ENCODE measurements around the gene SRRD.

The SRRD gene

DNA sequence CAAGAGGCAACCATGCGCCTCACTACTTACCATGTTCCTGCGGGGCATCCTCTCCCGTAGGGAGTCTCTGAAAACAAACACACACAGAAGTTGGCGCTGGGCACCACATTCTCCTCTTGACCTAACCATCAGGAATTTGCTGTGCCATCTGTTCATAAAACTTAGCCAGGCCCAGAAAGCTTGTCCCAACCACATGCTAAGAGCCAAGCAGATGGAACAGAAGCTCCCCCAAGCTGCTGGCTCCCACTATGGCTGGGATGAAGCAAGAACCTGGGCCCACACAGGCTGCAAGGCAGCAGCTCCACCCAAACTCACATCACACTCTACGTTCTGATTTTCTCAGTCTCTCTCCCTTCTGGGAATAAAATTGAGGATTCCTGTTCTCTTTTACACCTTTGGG lies 17.5 kb upstream of the SRRD start:
- Mint-ChIP-seq H3K9me3 (no peaks in the 10 kb centered on the region), H3K27me3 (ENCODE audit: low read depth) (no peaks in the 10 kb centered on the region), H3K4me1 (peaks cover 15% of the 10 kb centered on the region), H3K27ac (no peak overlapping the region), H3K4me3 (no peak overlapping the region), H3K36me3 (ENCODE audit: low read depth) (peaks cover 62% of the 10 kb centered on the region)
- no peak for TF ChIP-seq CTCF (IDR thresholded peaks at IDR 0.05; ENCODE audit: unreplicated experiment in 3 of 3)

- no peak for TF ChIP-seq CTCF (IDR thresholded peaks at IDR 0.05; ENCODE audit: unreplicated experiment in 3 of 3)
- Mint-ChIP-seq H3K36me3 (ENCODE audit: low read depth) (peaks cover 56% of the 10 kb centered on the region), H3K9me3 (no peaks in the 10 kb centered on the region), H3K4me1 (no peaks in the 10 kb centered on the region), H3K4me3 (no peak overlapping the region), H3K27me3 (ENCODE audit: low read depth) (no peaks in the 10 kb centered on the region), H3K27ac (no peak overlapping the region)
Measured at GRCh38 chr22:26470807-26471206, 12.9 kb upstream of the SRRD start.

- Mint-ChIP-seq H3K36me3 (ENCODE audit: low read depth) (peaks cover 53% of the 10 kb centered on the region), H3K27ac (no peak overlapping the region), H3K4me1 (no peaks in the 10 kb centered on the region), H3K27me3 (ENCODE audit: low read depth) (no peaks in the 10 kb centered on the region), H3K9me3 (no peaks in the 10 kb centered on the region), H3K4me3 (no peak overlapping the region)
- TF ChIP-seq CTCF (IDR thresholded peaks at IDR 0.05; ENCODE audit: unreplicated experiment in 3 of 3) = no peak
Measured at GRCh38 chr22:26471522-26471921, 12.2 kb upstream of the SRRD start.

DNA sequence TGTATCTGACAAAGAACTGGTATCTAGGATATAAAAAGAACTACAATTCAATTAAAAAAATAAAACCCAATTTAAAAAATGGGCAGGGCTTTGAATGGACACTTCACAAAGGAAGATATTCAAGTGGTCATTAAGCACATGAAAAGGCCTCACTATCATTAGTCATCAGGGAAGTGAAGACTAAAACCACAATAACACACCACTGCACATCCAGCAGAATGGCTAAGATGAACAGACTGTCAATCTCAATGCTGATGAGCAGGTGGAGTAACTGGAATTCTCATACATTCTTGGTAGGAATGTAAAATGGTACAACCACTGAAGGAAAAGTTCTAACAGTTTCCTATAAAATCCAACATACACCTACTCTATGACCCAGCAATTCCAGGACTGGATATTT lies 9.0 kb upstream of the SRRD start:
- peaks cover 46% of the 10 kb centered on the region for H3K36me3 Mint-ChIP-seq (ENCODE audit: low read depth)
- peaks cover 15% of the 10 kb centered on the region for H3K4me1 Mint-ChIP-seq
- no peak overlapping the region for H3K27ac Mint-ChIP-seq
- TF ChIP-seq CTCF (IDR thresholded peaks at IDR 0.05; ENCODE audit: unreplicated experiment in 3 of 3) = no peak
- H3K4me3 Mint-ChIP-seq = no peak overlapping the region
- H3K9me3 Mint-ChIP-seq = no peaks in the 10 kb centered on the region
- no peaks in the 10 kb centered on the region for H3K27me3 Mint-ChIP-seq (ENCODE audit: low read depth)

DNA sequence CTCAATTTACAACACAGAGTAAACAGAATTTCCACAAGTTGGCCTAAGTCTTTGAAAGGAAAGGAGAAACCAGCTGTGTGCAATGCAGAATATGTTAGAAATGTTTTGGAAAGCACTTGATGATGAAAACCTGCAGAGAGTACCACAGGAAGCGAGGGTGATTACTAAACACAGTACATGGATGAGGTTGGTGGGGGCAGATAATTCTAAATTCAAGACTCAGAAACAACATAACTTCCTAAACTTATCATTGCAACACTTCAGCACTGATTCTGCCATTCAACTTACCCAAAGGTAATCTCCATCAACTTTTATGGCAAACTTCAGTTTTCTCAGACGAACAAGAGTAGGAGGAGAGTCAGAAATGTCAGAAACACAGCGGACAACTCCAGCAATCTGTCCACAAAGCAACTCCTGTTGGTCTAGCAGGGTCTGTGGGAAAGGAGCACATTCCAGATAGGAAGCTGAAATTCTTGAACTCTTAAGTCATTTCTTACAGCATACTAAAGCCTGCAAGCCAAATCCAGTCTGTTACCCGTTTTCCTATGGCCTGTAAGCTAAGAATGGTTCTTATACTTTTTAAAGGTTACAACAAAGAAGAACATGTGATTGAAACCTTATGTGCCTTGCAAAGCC lies 6.9 kb upstream of the SRRD start:
- no peak overlapping the region for H3K4me3 Mint-ChIP-seq
- peak overlapping the region in 1 of 3 experiments; percentile 37 for H3K27ac Mint-ChIP-seq
- no peaks in the 10 kb centered on the region for H3K27me3 Mint-ChIP-seq (ENCODE audit: low read depth)
- TF ChIP-seq CTCF (IDR thresholded peaks at IDR 0.05; ENCODE audit: unreplicated experiment in 3 of 3) = no peak
- peaks cover 33% of the 10 kb centered on the region for H3K4me1 Mint-ChIP-seq
- H3K36me3 Mint-ChIP-seq (ENCODE audit: low read depth) = peaks cover 41% of the 10 kb centered on the region
- no peaks in the 10 kb centered on the region for H3K9me3 Mint-ChIP-seq

DNA sequence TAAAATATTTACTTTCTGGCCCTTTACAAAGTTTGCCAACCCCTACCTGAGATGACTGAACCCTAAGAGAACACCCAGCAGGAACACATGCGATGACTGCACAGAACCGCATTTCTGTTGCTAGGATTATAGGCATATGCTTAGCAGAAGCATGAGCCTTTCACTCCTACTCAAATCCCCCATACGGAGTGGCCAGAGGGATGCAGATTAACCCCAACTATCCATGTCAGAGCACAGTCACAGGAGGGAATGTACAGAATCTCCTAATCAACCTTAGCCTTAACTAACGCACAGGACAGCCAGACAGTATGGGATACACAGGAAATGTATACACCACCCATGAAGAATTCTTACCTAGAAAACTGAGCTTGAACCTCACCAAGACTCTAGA lies 6.3 kb upstream of the SRRD start:
- TF ChIP-seq CTCF (IDR thresholded peaks at IDR 0.05; ENCODE audit: unreplicated experiment in 3 of 3) = no peak

More for the DNA sequence above, 6.3 kb upstream of the SRRD start:
- H3K27me3 Mint-ChIP-seq (ENCODE audit: low read depth) = no peaks in the 10 kb centered on the region
- H3K4me1 Mint-ChIP-seq = peaks cover 38% of the 10 kb centered on the region
- H3K27ac Mint-ChIP-seq = peak overlapping the region in 1 of 3 experiments; percentile 37
- no peak overlapping the region for H3K4me3 Mint-ChIP-seq
- H3K9me3 Mint-ChIP-seq = no peaks in the 10 kb centered on the region
- H3K36me3 Mint-ChIP-seq (ENCODE audit: low read depth) = peaks cover 42% of the 10 kb centered on the region
